ENCODE data around the gene TANGO2. TPM values are rescaled to one million over a fixed set of nuclear protein-coding genes. Genes with fewer than 3 reads are reported as not detected.

Gene TANGO2
- total and polyA plus RNA-seq, 12 donors = 25.1 to 87.0 (median 43.5) TPM

GRCh38 chr22:20090730-20091240, 69.9 kb downstream of the TANGO2 start:
- intact Hi-C loops (cut with DNase I) = loop anchor here in 1 of 2 donors (10.0 kb wide), 1 partner anchor 76 kb away; the partner anchor contains the start of gene ARVCF
- Histone ChIP-seq H3K27ac (no peak overlapping the region), H3K4me3 (no peak overlapping the region), H3K4me1 (replicated peaks in 1 of 2) (no peaks in the 10 kb centered on the region), H3K36me3 (replicated peaks in 1 of 2) (peaks cover 0 to 99% of the 10 kb centered on the region in 2 donors), H3K9me3 (replicated peaks in 1 of 3) (no peaks in the 10 kb centered on the region), H3K27me3 (no peaks in the 10 kb centered on the region)
- no peak for TF ChIP-seq POLR2A (IDR thresholded peaks at IDR 0.05)
- TF ChIP-seq CTCF (IDR thresholded peaks at IDR 0.05) = no peak
- DNase-seq = no peak
- 89 to 92% (median 90%) methylated on average over 9 of the region's 9 CpGs for WGBS, 4 donors

DNA sequence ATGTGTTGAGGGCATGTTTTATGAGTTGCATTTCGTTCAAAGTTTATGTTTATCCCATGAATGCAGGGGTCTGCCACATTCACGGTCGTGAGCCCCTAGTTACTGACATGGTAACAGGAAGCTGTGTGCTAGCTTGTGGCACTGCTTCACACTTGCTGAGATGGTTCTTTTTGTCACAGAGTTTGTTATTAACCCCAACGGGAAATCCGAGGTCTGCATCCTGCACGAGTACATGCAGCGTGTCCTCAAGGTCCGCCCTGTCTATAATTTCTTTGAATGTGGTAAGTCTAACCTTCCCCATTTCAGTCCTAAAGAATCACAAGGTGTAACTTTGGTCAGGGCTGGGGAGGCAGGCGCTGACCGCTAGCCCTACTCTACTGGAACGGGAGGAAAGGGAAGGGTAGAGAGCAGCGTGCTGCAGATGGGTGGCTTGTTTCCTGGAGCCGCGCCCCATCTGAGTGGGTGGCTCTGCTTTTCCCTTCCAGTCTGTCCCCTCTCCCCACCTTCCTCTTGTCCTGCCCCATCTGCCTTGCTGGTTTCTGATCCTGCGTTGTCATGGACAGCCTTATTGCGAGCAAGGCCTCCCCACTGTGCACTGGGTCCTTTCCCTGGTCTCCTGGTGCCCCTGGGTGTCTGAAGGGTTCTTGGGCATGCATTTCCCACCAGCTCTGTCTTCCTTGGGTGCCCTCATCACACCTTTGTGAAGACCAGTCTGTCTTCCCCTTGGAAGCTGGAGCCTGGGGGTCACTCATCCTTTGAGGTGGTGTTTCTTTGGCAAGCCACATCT, 71.0 kb downstream of the TANGO2 start:
- peaks cover 0 to 99% of the 10 kb centered on the region in 2 donors for H3K36me3 ChIP-seq (replicated peaks in 1 of 2)
- 93 to 95% (median 95%) methylated on average over 16 of the region's 16 CpGs for WGBS, 4 donors
- peak in 1 of 7 donors; percentile 9 for DNase-seq

GRCh38 chr22:20092477-20092854, 71.6 kb downstream of the TANGO2 start:
- Histone ChIP-seq H3K27ac (no peak overlapping the region), H3K9me3 (replicated peaks in 1 of 3) (no peaks in the 10 kb centered on the region), H3K36me3 (replicated peaks in 1 of 2) (peaks cover 0 to 99% of the 10 kb centered on the region in 2 donors), H3K4me1 (replicated peaks in 1 of 2) (no peaks in the 10 kb centered on the region), H3K27me3 (no peaks in the 10 kb centered on the region), H3K4me3 (no peak overlapping the region)
- intact Hi-C loops (cut with DNase I) = loop anchor here in 1 of 2 donors (10.0 kb wide), 1 partner anchor 78 kb away; the partner anchor contains the start of gene ARVCF
- peak in 1 of 7 donors; percentile 8 for DNase-seq
- WGBS, 4 donors = 92 to 93% (median 93%) methylated on average over 11 of the region's 11 CpGs
- TF ChIP-seq POLR2A (IDR thresholded peaks at IDR 0.05) (no peak), CTCF (IDR thresholded peaks at IDR 0.05) (no peak)

More for the DNA sequence above, 71.0 kb downstream of the TANGO2 start:
- no peak overlapping the region for H3K27ac ChIP-seq
- no peaks in the 10 kb centered on the region for H3K9me3 ChIP-seq (replicated peaks in 1 of 3)
- intact Hi-C loops (cut with DNase I) = loop anchor here in 1 of 2 donors (10.0 kb wide), 1 partner anchor 77 kb away; the partner anchor contains the start of gene ARVCF
- TF ChIP-seq CTCF (IDR thresholded peaks at IDR 0.05) = no peak
- no peaks in the 10 kb centered on the region for H3K27me3 ChIP-seq
- H3K4me3 ChIP-seq = no peak overlapping the region
- no peaks in the 10 kb centered on the region for H3K4me1 ChIP-seq (replicated peaks in 1 of 2)

DNA sequence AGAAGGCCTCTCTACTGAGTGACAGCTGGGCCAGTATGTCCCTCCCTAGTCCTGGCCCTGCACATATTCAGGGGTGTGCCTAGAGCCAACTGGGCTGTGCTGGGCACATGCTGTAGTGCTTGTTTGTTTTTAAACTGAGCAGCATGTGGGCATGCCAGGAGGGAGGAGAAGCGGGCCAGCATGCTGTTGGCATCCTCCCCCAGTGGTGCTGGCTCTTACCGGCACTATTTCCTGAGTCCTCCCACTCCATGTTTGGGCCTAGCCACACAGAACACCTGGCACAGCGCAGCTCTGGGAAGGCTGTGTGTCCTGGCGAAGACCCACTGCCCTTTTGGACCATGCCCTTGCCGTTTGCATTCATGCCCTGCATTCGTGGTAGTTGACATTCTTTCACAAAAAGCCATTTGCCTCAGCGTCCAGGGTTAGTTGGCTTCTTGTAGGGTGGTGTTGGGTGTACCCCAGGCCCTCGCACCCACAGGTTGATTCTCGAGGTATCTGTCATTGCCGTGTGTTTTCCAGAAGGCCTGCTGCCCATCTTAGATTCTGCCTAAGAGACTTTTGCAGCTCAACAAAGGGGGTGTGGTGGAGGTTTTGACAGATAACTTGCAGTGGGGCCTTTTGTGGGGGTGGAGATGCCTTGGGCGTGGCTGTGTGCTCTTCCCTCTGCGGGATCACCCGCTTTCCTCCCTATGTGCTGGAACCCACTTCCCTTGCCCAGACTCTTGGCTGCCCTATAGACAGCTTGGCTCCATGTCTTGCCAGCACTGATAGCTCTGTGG, 72.7 kb downstream of the TANGO2 start:
- no peaks in the 10 kb centered on the region for H3K27me3 ChIP-seq
- TF ChIP-seq POLR2A (IDR thresholded peaks at IDR 0.05) (no peak), CTCF (IDR thresholded peaks at IDR 0.05) (no peak)
- DNase-seq = peak in 1 of 7 donors; percentile 10
- H3K9me3 ChIP-seq (replicated peaks in 1 of 3) = no peaks in the 10 kb centered on the region
- intact Hi-C loops (cut with DNase I) = loop anchor here in 1 of 2 donors (10.0 kb wide), 1 partner anchor 79 kb away; the partner anchor contains the start of gene ARVCF
- peaks cover 0 to 97% of the 10 kb centered on the region in 2 donors for H3K36me3 ChIP-seq (replicated peaks in 1 of 2)
- no peak overlapping the region for H3K4me3 ChIP-seq
- no peak overlapping the region for H3K27ac ChIP-seq
- H3K4me1 ChIP-seq (replicated peaks in 1 of 2) = no peaks in the 10 kb centered on the region
- 92 to 100% (median 94%) methylated on average over 8 to 13 of the region's 13 CpGs for WGBS, 4 donors

All from adrenal gland (tissue), 12 donors.